Measurements from ENCODE around the gene LLPH. TPM values are rescaled to one million over a fixed set of nuclear protein-coding genes. Genes with fewer than 3 reads are reported as not detected.
"Not testable (repeated sequence)": the region's sequence is repeated elsewhere in the genome, so short reads cannot be mapped to it uniquely, and the experiment has no call there.

The LLPH gene
- 1 to 10 TPM; 5.0 to 8.1 TPM for total RNA-seq

DNA sequence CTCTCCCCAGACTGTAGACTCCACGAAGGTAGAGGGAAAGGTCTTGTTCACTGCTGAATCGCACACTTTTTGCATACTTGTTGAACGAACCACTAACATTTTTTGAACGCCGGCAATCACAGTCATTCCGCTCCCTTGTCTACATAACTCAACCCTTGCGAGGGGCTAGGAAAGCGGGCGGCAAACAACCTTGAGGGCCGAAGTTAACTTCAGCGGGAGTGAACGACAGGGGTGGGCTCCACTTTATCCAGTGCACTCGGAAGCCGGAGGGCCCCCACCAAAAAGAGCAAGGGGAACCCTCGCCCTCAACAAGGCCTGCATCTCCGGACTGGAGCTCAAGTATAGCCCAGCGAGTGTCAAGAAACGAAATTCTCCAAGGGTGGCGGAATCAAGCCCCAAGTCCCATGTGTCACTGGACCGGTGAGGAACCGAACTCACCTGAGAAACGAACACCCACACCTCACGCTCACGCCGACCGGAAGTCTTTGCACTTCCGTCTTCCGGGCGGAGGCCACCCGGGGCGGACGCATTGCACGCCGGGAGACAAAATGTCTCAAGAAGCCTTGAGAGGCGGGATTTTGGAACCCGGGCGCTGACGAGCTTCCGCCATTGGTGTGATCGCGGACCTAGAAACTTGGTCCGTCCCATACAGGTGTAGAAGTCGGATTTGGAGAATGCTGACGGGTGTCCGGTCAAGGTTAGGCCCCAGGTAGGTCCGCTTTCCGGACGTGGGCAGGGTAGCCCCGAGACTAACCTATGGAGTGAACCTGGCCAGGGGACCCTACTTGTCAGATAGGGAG is at the start of gene LLPH:
Gene LLPH, minus strand, starts transcription at position 484 of the 800 bp plus-strand sequence. CDS start 1,644 bp downstream, outside the sequence.
- H3K4me3 ChIP-seq, result peak within 1 kb of the TSS; percentile 82
- H3K27me3 ChIP-seq (replicated peaks; ENCODE audit: insufficient read depth), result no peaks in the 10 kb centered on the region
- no peaks in the 10 kb centered on the region for H3K36me3 ChIP-seq
- TF ChIP-seq, protein P1, sequence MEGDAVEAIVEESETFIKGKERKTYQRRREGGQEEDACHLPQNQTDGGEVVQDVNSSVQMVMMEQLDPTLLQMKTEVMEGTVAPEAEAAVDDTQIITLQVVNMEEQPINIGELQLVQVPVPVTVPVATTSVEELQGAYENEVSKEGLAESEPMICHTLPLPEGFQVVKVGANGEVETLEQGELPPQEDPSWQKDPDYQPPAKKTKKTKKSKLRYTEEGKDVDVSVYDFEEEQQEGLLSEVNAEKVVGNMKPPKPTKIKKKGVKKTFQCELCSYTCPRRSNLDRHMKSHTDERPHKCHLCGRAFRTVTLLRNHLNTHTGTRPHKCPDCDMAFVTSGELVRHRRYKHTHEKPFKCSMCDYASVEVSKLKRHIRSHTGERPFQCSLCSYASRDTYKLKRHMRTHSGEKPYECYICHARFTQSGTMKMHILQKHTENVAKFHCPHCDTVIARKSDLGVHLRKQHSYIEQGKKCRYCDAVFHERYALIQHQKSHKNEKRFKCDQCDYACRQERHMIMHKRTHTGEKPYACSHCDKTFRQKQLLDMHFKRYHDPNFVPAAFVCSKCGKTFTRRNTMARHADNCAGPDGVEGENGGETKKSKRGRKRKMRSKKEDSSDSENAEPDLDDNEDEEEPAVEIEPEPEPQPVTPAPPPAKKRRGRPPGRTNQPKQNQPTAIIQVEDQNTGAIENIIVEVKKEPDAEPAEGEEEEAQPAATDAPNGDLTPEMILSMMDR (IDR thresholded peaks at IDR 0.05), result no peak
- H3K4me1 ChIP-seq (ENCODE audit: control insufficient read depth in 1 of 2, low read depth in 2 of 2), result peaks cover 9 to 18% of the 10 kb centered on the region in 2 donors
- DNase-seq (ENCODE audit: low spot score), result peak; percentile 48
- peak within 1 kb of the TSS; percentile 17 to 44 for H3K27ac ChIP-seq
- peak; percentile 69 for ATAC-seq (ENCODE audit: insufficient number of reproducible peaks, low FRiP score, low read depth)
- H3K9me3 ChIP-seq, result no peaks in the 10 kb centered on the region

DNA sequence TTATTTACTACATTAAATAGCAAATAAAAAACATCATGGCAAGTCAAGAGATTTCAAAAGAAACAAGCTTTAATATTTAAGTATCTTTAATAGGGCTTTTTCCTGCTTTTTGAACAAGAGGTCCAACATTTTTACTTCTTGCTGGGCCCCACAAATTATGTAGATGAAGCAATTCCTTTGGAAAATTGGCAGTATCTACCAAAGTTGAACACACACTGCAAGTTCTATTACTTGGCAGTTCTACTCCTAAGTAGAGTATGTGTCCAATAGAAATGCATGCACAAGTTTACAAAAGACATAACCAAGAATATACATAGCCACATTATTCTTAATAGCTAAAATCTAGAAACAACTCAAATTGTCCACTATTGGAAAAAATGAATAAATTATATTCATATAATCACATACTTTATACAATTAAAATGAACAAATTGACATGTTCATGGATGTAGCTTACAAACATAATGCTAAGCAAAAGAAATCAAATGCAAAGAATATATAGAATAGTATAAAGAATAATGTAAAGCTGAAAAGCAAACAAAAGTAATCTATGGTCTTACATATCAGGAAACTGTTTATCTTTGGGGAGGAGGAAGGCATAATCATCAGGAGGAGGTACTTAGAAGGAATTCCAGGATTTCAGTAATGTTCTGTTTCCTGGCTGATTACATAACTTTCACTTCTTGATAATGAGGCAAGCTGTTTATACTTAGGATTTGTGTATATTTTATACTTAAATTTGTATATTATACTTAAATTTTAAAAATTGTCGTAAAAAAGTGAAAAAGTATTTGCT is 45.8 kb upstream of the LLPH start:
- Histone ChIP-seq H3K9me3 (no peaks in the 10 kb centered on the region), H3K36me3 (no peaks in the 10 kb centered on the region), H3K4me3 (no peak overlapping the region), H3K27me3 (replicated peaks; ENCODE audit: insufficient read depth) (no peaks in the 10 kb centered on the region), H3K27ac (no peak overlapping the region), H3K4me1 (ENCODE audit: control insufficient read depth in 1 of 2, low read depth in 2 of 2) (peaks cover 0 to 5% of the 10 kb centered on the region in 2 donors)
- ATAC-seq (ENCODE audit: insufficient number of reproducible peaks, low FRiP score, low read depth), result no peak
- DNase-seq (ENCODE audit: low spot score), result no peak
- TF ChIP-seq, protein P1 (IDR thresholded peaks at IDR 0.05), result no peak

DNA sequence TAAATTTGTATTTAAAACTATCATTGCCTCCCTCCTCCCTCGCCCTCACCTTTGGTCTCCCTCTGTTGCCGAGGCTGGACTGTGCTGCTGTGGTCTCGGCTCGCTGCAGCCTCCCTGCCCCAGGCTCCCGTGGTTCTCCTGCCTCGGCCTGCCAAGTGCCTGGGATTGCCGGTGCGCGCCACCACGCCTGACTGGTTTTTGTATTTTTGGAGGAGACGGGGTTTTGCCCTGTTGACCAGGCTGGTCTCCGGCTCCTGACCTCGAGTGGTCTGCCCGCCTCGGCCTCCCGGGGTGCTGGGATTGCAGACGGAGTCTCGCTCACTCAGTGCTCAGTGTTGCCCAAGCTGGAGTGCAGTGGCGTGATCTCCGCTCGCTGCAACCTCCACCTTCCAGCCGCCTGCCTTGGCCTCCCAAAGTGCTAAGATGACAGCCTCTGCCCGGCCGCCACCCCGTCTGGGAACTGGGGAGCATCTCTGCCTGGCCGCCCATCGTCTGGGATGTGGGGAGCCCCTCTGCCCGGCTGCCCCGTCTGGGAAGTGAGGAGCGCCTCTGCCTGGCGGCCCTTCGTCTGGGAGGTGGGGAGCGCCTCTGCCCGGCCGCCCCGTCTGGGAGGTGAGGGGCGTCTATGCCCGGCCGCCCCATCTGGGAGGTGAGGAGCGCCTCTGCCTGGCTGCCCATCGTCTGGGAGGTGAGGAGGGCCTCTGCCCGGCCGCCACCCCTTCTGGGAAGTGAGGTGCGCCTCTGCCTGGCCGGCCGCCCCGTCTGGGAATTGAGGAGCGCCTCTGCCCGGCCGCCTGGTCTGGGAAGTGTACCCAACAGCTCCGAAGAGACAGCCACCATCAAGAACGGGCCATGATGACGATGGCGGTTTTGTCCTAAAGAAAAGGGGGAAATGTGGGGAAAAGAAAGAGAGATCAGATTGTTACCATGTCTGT is 44.1 kb upstream of the LLPH start:
- not testable (repeated sequence) for DNase-seq (ENCODE audit: low spot score); H3K27me3 ChIP-seq (replicated peaks; ENCODE audit: insufficient read depth); H3K27ac ChIP-seq; H3K9me3 ChIP-seq; H3K4me1 ChIP-seq (ENCODE audit: control insufficient read depth in 1 of 2, low read depth in 2 of 2); H3K36me3 ChIP-seq; H3K4me3 ChIP-seq; ATAC-seq (ENCODE audit: insufficient number of reproducible peaks, low FRiP score, low read depth)

DNA sequence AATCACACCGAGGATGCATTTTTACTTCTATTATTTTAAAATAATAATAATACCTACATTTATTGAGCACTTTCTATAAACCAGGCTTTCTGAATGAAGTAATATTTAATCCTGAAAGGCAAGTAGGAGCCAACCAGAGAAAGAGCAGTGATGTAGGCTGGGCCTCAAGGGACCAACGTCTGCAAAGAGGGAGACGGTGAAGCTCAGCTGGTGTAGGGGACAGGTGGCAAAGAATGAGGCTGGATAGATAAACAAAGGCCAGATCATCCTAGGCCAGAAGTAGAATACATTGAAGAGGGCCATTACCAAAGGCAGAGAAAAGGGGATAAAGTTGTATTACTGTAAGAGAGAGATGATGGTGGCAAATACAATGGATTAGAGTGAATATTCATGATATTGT is 40.1 kb upstream of the LLPH start:
- H3K4me1 ChIP-seq (ENCODE audit: control insufficient read depth in 1 of 2, low read depth in 2 of 2), result peaks cover 5 to 23% of the 10 kb centered on the region in 2 donors
- peak overlapping the region; percentile 98 for H3K4me3 ChIP-seq
- H3K27me3 ChIP-seq (replicated peaks; ENCODE audit: insufficient read depth), result no peaks in the 10 kb centered on the region
- H3K36me3 ChIP-seq, result no peaks in the 10 kb centered on the region
- no peak for ATAC-seq (ENCODE audit: insufficient number of reproducible peaks, low FRiP score, low read depth)
- H3K27ac ChIP-seq, result peak overlapping the region; percentile 95 to 100
- H3K9me3 ChIP-seq, result no peaks in the 10 kb centered on the region
- DNase-seq (ENCODE audit: low spot score), result no peak
- TF ChIP-seq, protein P1 (IDR thresholded peaks at IDR 0.05), result no peak

All from thoracic aorta (tissue), 2 donors.